ENCODE results near the gene TYRP1. TPM values are rescaled to one million over a fixed set of nuclear protein-coding genes. Genes with fewer than 3 reads are reported as not detected.
A peak's percentile ranks its signal among the peaks of the same experiment; 100 is the strongest.

The TYRP1 gene
- total and polyA plus RNA-seq, 9 donors = 0.02 to 0.22 TPM; not detected in 7

DNA sequence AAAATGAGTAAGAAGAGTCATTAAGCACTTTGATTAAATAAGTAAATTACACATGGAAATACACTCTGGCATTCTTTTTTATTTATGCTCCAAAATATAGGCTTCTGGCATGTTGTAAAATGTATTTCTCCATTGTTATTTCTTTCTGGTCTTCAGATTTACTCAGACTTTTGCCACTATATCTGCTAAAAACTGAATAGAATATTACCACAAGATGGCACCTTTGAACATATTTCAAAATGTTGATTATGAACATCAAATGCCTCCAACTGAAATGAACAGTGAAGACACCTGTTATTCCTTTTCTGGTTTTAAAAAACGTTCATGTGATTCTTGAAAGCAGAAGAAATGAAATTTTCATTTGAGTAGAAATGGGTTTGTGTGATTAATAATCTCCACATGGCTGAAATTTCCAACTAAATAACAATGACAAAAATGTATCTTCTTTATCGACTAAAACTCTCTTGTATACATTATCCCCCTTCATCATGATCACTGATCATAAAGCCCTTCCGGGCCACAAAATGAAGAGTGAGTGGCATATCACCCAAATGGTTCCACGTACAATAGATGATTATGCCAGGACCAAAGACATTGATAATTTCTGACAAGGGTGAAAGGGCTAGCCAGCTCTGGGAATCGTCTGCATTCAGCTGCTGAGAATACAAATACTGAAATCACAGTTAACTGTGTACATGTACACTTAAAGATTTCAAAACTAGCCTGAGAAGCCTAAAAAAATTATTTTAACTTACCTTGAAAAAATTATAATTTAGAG lies 23.8 kb downstream of the TYRP1 start:
- Histone ChIP-seq H3K36me3 (no peaks in the 10 kb centered on the region), H3K9me3 (no peaks in the 10 kb centered on the region), H3K27me3 (no peaks in the 10 kb centered on the region), H3K4me1 (ENCODE audit: insufficient read depth) (no peaks in the 10 kb centered on the region), H3K4me3 (no peak overlapping the region), H3K27ac (no peak overlapping the region)
- 66 to 72% (median 67%) methylated on average over 5 of the region's 5 CpGs for WGBS, 3 donors
- no peak for DNase-seq
- no peak for TF ChIP-seq EP300 (IDR thresholded peaks at IDR 0.05)
- no peak for TF ChIP-seq POLR2A (IDR thresholded peaks at IDR 0.05)
- TF ChIP-seq, protein P1, sequence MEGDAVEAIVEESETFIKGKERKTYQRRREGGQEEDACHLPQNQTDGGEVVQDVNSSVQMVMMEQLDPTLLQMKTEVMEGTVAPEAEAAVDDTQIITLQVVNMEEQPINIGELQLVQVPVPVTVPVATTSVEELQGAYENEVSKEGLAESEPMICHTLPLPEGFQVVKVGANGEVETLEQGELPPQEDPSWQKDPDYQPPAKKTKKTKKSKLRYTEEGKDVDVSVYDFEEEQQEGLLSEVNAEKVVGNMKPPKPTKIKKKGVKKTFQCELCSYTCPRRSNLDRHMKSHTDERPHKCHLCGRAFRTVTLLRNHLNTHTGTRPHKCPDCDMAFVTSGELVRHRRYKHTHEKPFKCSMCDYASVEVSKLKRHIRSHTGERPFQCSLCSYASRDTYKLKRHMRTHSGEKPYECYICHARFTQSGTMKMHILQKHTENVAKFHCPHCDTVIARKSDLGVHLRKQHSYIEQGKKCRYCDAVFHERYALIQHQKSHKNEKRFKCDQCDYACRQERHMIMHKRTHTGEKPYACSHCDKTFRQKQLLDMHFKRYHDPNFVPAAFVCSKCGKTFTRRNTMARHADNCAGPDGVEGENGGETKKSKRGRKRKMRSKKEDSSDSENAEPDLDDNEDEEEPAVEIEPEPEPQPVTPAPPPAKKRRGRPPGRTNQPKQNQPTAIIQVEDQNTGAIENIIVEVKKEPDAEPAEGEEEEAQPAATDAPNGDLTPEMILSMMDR (IDR thresholded peaks at IDR 0.05) = no peak
- intact Hi-C loops (cut with DNase I) = no loop called here

DNA sequence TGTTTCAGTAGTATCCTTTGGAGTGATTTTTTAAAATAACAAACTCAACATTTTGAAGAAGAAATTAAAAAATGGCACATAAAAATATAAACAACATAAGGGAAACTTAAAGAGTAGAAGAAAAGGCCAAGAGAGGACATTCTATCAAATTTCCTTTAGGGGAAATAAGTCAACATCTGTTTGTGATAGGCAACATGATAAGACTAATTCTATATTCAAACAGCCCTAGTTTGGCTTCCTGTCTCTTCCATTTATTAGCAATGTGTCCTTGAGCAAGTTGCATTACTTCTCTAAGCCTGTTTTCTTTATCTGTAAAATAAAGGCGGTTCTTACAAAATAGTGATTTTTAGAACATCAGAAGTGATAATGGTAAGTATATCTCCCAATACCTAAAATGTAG lies 24.7 kb downstream of the TYRP1 start:
- intact Hi-C loops (cut with DNase I) = no loop called here
- Histone ChIP-seq H3K36me3 (no peaks in the 10 kb centered on the region), H3K4me1 (ENCODE audit: insufficient read depth) (no peaks in the 10 kb centered on the region), H3K27me3 (no peaks in the 10 kb centered on the region), H3K27ac (no peak overlapping the region), H3K9me3 (no peaks in the 10 kb centered on the region), H3K4me3 (no peak overlapping the region)
- no peak for DNase-seq
- 44 to 63% (median 56%) methylated on average over 1 of the region's 1 CpG for WGBS, 3 donors
- TF ChIP-seq EP300 (IDR thresholded peaks at IDR 0.05) (no peak), POLR2A (IDR thresholded peaks at IDR 0.05) (no peak)
- TF ChIP-seq, protein P1 (IDR thresholded peaks at IDR 0.05) = no peak

DNA sequence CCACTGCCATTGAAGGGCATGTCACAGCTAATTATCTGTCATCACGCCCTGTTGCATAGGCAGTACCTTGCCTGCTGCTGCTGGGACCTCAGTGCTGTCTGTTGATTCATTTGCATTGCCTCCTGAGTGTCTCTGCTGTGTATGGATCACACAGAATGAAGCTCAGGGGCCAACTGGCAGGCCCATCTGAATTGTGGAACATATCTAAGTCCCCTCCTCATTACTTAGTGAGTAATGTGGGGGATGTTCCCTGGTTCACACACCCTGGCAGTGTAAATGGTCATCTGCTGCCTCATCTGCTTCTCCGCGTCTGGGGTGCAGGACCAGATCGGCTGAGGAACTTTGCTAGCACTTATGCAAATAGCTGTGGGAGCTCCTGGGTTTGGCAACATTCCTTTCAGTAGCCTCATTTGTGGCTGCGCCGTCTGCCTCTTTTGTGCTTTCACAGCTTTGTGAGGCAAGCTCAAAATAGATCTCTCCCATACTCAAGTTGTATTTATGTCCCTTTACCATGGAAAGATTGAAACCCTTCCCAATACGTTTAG lies 25.4 kb downstream of the TYRP1 start:
- TF ChIP-seq, protein P1 (IDR thresholded peaks at IDR 0.05) = no peak
- TF ChIP-seq EP300 (IDR thresholded peaks at IDR 0.05) (no peak), POLR2A (IDR thresholded peaks at IDR 0.05) (no peak)
- WGBS, 3 donors = 37 to 44% (median 41%) methylated on average over 7 of the region's 7 CpGs

DNA sequence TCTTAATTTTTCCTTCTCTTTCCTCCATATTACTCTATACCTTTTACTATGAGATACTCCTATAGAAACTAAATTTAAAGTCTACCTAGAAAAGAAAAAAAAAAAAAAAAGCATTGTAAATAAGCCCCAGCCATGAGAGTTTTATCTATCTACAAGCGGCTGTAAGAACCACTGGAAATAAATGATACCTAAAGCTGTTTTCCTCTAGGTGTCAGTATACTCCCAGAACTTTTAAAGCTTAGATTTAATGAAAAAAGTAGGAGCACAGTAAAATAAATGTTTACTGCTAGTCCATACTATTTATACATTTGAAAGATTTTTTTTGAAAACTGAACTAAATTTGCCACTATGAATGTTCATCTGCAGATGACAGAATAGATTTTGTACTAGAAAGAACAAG lies 26.2 kb downstream of the TYRP1 start:
- Histone ChIP-seq H3K4me1 (ENCODE audit: insufficient read depth) (no peaks in the 10 kb centered on the region), H3K27me3 (no peaks in the 10 kb centered on the region), H3K27ac (no peak overlapping the region), H3K9me3 (no peaks in the 10 kb centered on the region), H3K36me3 (no peaks in the 10 kb centered on the region), H3K4me3 (no peak overlapping the region)
- TF ChIP-seq POLR2A (IDR thresholded peaks at IDR 0.05) = no peak
- TF ChIP-seq, protein P1 (IDR thresholded peaks at IDR 0.05) = peak in 2 of 3 donors; percentile 15 to 33
- intact Hi-C loops (cut with DNase I) = no loop called here
- 7 to 9% (median 8%) methylated on average over 1 of the region's 1 CpG for WGBS, 3 donors
- no peak for DNase-seq

More for the DNA sequence above, 25.4 kb downstream of the TYRP1 start:
- Histone ChIP-seq H3K4me1 (ENCODE audit: insufficient read depth) (no peaks in the 10 kb centered on the region), H3K36me3 (no peaks in the 10 kb centered on the region), H3K9me3 (no peaks in the 10 kb centered on the region), H3K4me3 (no peak overlapping the region), H3K27me3 (no peaks in the 10 kb centered on the region), H3K27ac (no peak overlapping the region)
- DNase-seq = no peak
- intact Hi-C loops (cut with DNase I) = no loop called here

Data from ovary (tissue), 9 donors.